GM19455 (cell line): ENCODE results near the gene THY1.
"Not testable (repeated sequence)": the region's sequence is repeated elsewhere in the genome, so short reads cannot be mapped to it uniquely, and the experiment has no call there.

Experiments
- ATAC-seq: cut with Tn5 transposase; IDR thresholded peaks from one replicate; pipeline ENCODE4 v1.9.1; 2021; ENCODE audit not compliant: unreplicated experiment

The THY1 gene

GRCh38 chr11:119422809-119423508, at the start of gene THY1:
THY1 (minus strand) TSS chr11:119423172; CDS start chr11:119420905, 2,267 bp downstream.
- ATAC-seq, result no peak

- no peak for ATAC-seq
Observed at GRCh38 chr11:119472186-119472855, 49.3 kb upstream of the THY1 start.

DNA sequence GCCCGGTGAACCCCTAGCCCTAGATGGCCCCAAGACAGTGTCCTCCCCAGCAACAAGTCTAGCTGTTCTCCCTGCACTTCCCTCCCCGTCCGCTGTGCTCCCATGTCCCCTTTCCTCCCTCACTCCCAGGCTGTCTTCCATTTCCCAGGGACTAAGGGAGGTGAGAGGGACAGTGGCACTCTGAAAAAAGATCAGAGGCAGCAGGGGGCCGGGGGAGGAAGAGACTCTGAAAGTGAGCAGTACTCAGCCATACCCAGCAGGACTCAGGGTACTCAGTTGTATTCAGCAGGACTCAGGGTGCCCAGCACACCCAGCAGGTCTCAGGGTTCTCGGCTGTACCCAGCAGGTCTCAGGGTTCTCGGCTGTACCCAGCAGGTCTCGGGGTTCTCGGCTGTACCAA, 48.4 kb upstream of the THY1 start:
- no peak for ATAC-seq

DNA sequence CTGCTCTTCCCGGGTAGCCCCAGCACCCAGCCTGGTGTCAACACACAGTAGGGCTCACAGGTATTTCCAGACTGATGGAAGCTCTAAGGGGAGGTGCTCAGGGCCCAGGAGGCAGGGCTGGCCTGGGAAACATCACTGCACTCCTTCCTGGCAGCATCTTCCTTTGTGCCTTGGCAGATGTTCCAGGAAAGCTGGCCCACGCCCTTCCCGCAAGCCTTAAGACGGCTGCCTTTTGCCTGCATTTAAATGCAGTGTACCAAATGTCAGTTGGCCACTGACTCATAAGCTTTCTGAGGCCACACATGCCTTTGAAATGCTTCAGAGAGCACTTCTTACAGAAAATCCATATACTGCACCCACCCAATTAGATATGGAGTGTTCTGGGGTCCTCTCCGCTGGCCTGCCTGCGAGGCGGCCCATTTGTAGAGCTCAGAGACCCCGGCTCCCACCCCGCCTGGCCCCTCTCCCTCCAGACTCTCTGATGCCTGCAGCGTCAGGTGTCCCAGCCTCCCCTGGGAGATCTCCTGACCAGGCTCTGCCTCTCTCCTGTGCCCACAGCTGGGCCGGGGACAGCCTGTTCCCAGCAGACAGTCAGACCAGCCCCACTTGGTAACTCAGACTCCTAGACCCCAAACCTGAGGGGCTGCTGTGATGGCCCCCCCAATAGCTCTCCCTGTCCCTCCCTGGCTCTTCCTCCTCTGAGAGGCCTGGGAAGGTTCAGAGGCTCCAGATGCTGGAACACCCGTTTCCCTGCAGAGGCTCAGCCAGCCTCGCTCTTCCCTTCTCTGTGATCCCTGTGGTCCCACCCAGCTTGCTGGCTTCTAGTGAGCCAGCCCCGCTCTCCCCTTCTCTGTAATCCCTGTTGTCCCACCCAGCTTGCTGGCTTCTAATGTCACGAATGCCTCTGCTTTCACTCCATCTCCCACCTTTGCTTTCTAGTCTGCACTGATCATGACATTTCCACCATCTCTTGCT, 47.6 kb upstream of the THY1 start:
- ATAC-seq, result no peak

DNA sequence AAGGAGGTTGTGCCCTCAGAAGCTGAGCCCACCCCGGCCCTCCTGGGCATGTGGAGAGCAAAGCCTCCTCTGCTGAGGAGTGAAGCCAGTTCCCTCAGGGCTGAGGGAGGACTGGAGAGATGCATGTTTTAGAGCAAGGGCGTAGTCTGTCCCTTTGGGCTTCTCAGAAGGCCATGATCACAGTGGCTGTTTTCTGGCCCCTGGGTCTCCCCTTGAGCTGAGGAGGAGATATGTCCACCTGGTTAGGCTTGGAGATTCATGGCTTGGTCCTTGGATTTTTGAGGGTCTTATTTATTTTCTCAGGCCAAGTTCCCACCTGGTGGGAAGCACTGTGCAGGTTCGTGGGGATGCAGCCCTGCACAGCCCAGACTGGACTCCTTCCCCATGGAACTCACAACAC, 46.5 kb upstream of the THY1 start:
- ATAC-seq, result no peak

- ATAC-seq, result no peak
Observed at GRCh38 chr11:119468511-119468910, 45.5 kb upstream of the THY1 start.

DNA sequence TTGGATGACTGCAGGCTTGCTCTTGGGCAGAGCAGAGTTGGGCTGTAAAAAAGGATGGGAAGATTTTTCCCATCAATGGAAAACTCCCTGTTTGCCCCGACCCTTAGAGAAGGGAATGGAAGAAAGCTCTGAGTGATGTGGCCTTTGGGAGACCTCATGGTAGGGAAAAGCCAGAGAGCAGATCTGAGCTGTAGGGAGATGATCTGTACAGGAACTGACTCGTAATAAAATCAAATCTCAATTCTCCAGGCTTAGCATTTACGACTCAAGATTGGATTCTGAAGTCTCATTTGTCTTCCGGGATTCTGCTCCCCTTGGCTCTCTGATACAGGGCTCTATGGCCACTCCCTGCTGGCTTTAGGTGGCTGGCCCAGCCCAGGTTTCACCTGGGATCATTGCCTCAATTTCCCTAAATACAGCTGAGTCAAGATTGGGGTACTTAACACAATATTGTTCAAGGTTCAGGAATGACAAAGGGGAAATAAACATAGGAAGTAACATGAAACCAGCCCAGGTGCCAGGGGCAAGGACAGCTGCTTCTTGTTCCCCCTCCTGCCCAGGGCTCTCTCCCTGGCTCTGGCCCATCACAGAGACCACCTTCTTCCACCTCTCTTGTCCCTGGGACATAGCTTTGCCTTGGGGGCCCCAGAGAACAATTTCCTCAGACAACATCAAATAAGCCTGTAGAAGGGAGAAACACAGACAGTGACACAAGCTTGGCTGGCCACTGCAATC, 38.4 kb upstream of the THY1 start:
- no peak for ATAC-seq

- no peak for ATAC-seq
Observed at GRCh38 chr11:119460582-119460981, 37.6 kb upstream of the THY1 start.

DNA sequence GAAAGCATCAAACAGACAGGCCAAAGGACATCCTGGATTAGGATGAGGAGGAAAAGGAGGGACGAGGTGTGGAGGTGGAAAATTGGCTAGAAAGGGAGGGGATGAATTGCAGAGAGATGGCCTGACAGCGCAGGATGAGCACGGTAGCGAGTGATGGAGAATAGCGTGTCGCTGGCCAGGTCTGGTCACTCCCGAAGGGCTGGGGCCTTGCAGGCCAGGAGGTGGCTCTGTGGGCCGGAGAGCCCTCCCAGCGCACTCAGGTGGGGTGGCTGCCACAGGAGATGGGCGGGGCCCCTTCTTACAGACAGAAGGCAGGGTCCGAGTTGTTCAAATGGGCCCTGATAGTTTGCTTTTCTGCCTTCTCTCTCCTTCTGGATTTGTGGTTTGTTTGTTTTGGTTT, 37.1 kb upstream of the THY1 start:
- ATAC-seq, result no peak

- no peak for ATAC-seq
Observed at GRCh38 chr11:119459293-119459976, 36.5 kb upstream of the THY1 start.

- not testable (repeated sequence) for ATAC-seq
Observed at GRCh38 chr11:119455708-119456107, 32.7 kb upstream of the THY1 start.

- ATAC-seq, result not testable (repeated sequence)
Observed at GRCh38 chr11:119455241-119455640, 32.3 kb upstream of the THY1 start.

- no peak for ATAC-seq
Observed at GRCh38 chr11:119453881-119454280, 30.9 kb upstream of the THY1 start.

DNA sequence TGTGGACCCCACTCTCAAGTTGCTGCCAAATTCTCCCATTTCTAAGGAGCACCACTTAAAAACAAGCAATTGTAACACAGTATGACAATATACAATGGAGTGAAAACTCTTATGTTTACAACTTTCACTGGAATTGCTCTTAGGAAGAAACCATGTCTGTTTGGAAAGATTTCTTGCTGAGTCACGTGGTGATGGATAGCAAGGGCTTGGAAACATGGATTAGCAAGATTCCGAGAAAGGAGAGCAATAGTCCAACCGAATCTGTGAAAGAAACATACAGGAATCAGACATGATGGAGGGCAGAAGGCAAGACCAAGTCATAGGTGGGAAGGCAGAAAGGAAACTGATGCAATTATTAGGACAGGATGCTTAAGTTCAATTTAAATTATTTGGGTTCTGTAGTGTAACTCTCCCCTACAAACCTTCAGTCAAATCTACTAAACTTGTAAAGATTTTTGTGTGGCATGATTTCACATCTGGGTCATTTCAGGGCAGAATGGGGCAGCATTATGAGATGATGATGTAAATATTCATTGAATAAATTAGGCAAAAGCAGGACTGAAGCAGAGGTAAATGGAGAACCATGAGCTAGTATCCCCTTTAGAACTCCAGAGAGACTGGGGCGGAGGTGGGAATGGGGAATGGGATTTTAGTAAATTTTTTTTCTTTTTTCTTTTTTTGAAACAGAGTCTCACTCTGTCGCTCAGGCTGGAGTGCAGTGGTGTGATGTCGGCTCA, 27.8 kb upstream of the THY1 start:
- no peak for ATAC-seq

DNA sequence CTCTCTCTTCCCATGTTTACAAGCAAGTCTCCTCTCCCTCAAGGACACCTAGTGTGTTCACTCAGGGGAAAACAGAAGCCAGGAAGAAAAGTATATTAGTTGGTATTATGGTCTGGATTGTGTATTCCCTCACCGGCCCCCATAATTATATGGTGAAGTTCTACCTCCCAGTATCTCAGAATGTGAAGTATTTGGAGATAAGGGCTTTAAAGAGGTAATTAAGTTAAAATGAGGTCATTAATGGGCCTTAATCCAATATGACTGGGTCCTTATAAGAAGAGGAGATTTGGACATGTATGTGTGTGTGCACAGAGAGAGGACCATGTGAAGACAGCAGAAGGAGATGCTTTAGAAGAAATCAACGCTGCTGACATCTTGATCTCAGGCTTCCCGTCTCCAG, 26.5 kb upstream of the THY1 start:
- ATAC-seq, result no peak

DNA sequence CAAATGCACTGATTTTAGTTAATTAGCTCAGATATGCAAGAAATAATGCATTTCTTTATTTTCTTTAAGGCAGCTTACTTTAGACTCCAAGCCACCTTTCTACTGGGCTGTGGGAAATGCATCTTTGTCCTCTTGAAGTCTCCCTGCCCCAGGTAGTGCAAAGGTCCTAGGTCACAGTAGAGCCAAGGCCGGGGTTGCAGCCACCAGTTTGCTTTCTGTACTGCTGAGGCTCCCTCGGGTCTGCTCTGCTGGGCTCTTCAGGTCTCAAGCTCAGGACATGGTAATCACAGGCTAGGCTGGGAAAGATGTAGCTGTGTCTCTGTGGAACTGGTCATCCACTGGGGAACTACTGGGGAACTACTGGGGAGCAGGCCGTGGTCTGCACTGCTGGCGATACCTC, 25.4 kb upstream of the THY1 start:
- no peak for ATAC-seq

- ATAC-seq, result no peak
Observed at GRCh38 chr11:119447664-119448242, 24.8 kb upstream of the THY1 start.

DNA sequence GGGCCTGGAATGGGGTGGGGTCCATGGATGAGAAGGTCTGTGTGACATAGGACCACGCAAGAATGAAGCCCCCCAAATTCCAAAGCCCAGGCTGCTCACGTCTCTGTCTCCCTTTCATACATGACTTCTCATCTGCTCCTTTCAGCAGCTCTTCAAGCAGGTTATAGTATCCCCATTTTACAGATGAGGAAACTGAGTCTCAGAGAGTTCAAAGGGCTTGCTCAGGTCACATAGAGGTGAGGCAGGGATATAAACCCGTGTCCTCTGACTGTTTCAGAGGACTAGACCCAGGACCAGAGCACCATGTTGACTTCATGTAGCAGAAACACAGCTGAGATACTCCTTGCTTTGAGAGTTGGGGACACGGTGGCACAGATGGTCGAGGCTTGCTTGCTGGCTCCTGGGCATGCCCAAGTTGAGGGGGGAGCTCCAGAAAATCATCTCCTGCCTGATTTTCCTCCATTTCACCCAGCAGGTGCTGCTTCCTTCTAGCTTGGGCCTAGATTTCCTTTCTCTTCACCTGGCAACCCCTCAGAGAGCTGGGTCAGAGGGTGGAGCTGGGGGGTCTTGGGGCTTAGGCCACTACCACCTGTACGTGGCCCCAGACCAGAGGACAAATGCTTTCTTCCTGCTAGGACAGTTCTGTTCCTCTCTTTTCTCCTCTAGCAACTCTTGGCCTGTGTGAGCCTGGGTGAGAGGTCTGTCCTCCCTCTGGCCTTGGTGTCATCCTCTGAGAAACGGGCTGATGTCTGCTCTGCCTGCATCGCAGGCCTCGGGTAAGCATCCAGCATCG, 24.1 kb upstream of the THY1 start:
- no peak for ATAC-seq
